K562 (cell line): ENCODE measurements around the gene HCN3. TPM values are rescaled to one million over a fixed set of nuclear protein-coding genes. Genes with fewer than 3 reads are reported as not detected.

Source experiments
- BDP1 ChIP-seq: IDR thresholded peaks from 3 replicates; pipeline ENCODE4 v1.6.1; 2011; ENCODE audit not compliant: insufficient read length, insufficient read depth
- BRF2 ChIP-seq: IDR thresholded peaks from 3 replicates; pipeline ENCODE4 v1.6.1; 2011; ENCODE audit warnings: borderline replicate concordance, mild to moderate bottlenecking; ENCODE audit not compliant: insufficient read length, insufficient read depth
- CBX5 ChIP-seq: IDR thresholded peaks from 2 replicates; pipeline ENCODE4 v1.6.1; 2014; ENCODE audit warnings: low read depth, borderline replicate concordance
- DIDO1 ChIP-seq: fragments of 450-650 bp; IDR thresholded peaks from 2 replicates; pipeline ENCODE4 v1.6.1; 2016; ENCODE audit warnings: low read depth, missing biosample characterization, missing genetic modification characterization
- EHMT2 ChIP-seq: fragments of 450-650 bp; IDR thresholded peaks from 2 replicates; pipeline ENCODE4 v1.6.1; 2018; ENCODE audit warnings: antibody characterized with exemption
- GTF3C2 ChIP-seq: IDR thresholded peaks from 3 replicates; pipeline ENCODE4 v1.6.1; 2011; ENCODE audit warnings: borderline replicate concordance, mild to moderate bottlenecking, moderate library complexity; ENCODE audit not compliant: insufficient read length; ENCODE audit errors: extremely low read depth
- KAT2B ChIP-seq: IDR thresholded peaks from one replicate; pipeline ENCODE4 v1.6.1; 2012; ENCODE audit warnings: low read depth, mild to moderate bottlenecking, control low read depth, inconsistent platforms, low read length, moderate library complexity
- KHSRP ChIP-seq: fragments of 450-650 bp; IDR thresholded peaks from 2 replicates; pipeline ENCODE4 v1.6.1; 2017
- MYBL2 ChIP-seq, 2 experiments: fragments of 450-650 bp in 1 of 2; sonication (generic) in 1 of 2; formaldehyde crosslinking in 1 of 2; IDR thresholded peaks; 2 replicates each; pipeline versions ENCODE4 v1.6.1 to v1.8.1; 2017 to 2022; ENCODE audit warnings: borderline replicate concordance in 1 of 2, inconsistent platforms in 1 of 2, low read depth in 1 of 2, mild to moderate bottlenecking in 1 of 2, missing genetic modification reagents in 1 of 2, moderate library complexity in 1 of 2
- NEUROD1 ChIP-seq: fragments of 150-350 bp; IDR thresholded peaks from 2 replicates; pipeline ENCODE4 v1.6.1; 2014; ENCODE audit warnings: borderline replicate concordance, low read length, low read depth; ENCODE audit not compliant: partially characterized antibody
- NFATC3 ChIP-seq: fragments of 450-650 bp; IDR thresholded peaks from 2 replicates; pipeline ENCODE4 v1.6.1; 2017; ENCODE audit warnings: mild to moderate bottlenecking
- PRDM10 ChIP-seq: fragments of 450-650 bp; IDR thresholded peaks from 2 replicates; pipeline ENCODE4 v1.6.1; 2018; ENCODE audit not compliant: partially characterized antibody
- RAD51 ChIP-seq: fragments of 450-650 bp; IDR thresholded peaks from 2 replicates; pipeline ENCODE4 v1.7.1; 2016; ENCODE audit warnings: low read depth, mild to moderate bottlenecking, borderline replicate concordance
- TCFL5 ChIP-seq: fragments of 250-450 bp; sonication (Bioruptor Pico); conservative IDR thresholded peaks from 2 replicates; pipeline ENCODE4 v1.6.1; 2021; ENCODE audit warnings: mild to moderate bottlenecking, moderate library complexity, matching md5 sums
- ZNF431 ChIP-seq: sonication (generic); formaldehyde crosslinking; IDR thresholded peaks from 2 replicates; pipeline ENCODE4 v1.8.0; 2022; ENCODE audit warnings: mild to moderate bottlenecking, missing genetic modification reagents
- ZNF584 ChIP-seq: fragments of 200-800 bp; sonication (Bioruptor generic); IDR thresholded peaks from 2 replicates; pipeline ENCODE4 v1.6.1; 2016; ENCODE audit warnings: low read depth, mild to moderate bottlenecking, missing genetic modification characterization, missing compliant biosample characterization
- ZNF586 ChIP-seq: fragments of 450-650 bp; formaldehyde crosslinking; conservative IDR thresholded peaks from 2 replicates; pipeline ENCODE4 v1.4.0; 2020; ENCODE audit warnings: mild to moderate bottlenecking, moderate library complexity
- polyA plus RNA-seq, 8 experiments: library from polyadenylated mRNA; depleted of rRNA in 4 of 8; stranded (reverse) in 5 of 8; unstranded in 3 of 8; fragments of >200 nt; fragmentation: Nextera tagmentation in 2 of 8; fragmentation: Illumina TruSeq in 1 of 8; extraction: Ambion mirVana in 2 of 8; extraction: Trizol in 1 of 8; gene quantifications; 2 replicates each; pipeline versions ENCODE4 v1.2.1 to v1.2.3, GENCODE V29; 2011 to 2014; ENCODE audit warnings: inconsistent platforms in 1 of 8, missing spikeins in 1 of 8
- total RNA-seq, 7 experiments: library from RNA; depleted of rRNA in 6 of 7; stranded (reverse); fragments of >200 nt in 6 of 7; fragmentation: Illumina TruSeq in 2 of 7; extraction: Trizol in 2 of 7; gene quantifications; 2 replicates each; pipeline versions ENCODE4 v1.2.1 to v1.2.3, GENCODE V29; 2011 to 2021; ENCODE audit warnings: low replicate concordance in 1 of 7

Gene HCN3
- total and polyA plus RNA-seq, 9 of the 15 experiments (the other 6 are each of a cell fraction or from before 2014, with no cell fraction given) = 0.91 to 9.7 (median 3.9) TPM

- TF ChIP-seq PRDM10 (no peak), KAT2B (no peak), ZNF586 (peak; percentile 81), MYBL2 (IDR thresholded peaks at IDR 0.05; ENCODE audit: low read depth) (no peak), MYBL2 (CRISPR knock-in tag; IDR thresholded peaks at IDR 0.05; ENCODE audit: borderline replicate concordance) (no peak), ZNF584 (CRISPR knock-in tag) (peak; percentile 96), BRF2 (no peak), NEUROD1 (no peak), TCFL5 (CRISPR knock-in tag) (peak; percentile 94), DIDO1 (tag) (peak; percentile 83; the same call in 1 of the 2 replicates), BDP1 (no peak), NFATC3 (no peak), EHMT2 (no peak), RAD51 (no peak), GTF3C2 (no peak), KHSRP (no peak), CBX5 (no peak), ZNF431 (no peak)
These were observed 30.0 kb downstream of the HCN3 start (continued) for GRCh38 chr1:155307247-155307740.
